PC-9 (cell line): ENCODE results near the gene TH.

Experiments used
- CTCF ChIP-seq: fragments of 200-600 bp; sonication (generic); conservative IDR thresholded peaks from 2 replicates; pipeline ENCODE4 v1.6.1; 2017; ENCODE audit warnings: mixed run types, antibody characterized with exemption, mild to moderate bottlenecking, moderate library complexity
- EZH2 ChIP-seq: fragments of 200-600 bp; sonication (generic); IDR thresholded peaks from 2 replicates; pipeline ENCODE4 v1.8.0; 2017; ENCODE audit warnings: antibody characterized with exemption, low read depth

- no peak for TF ChIP-seq CTCF
- no peak for TF ChIP-seq EZH2
These were observed 42.4 kb upstream of the TH start for GRCh38 chr11:2213890-2214526.
